Measurements from ENCODE around the gene TMEM200A.

GRCh38 chr6:130395164-130395563, 29.3 kb downstream of the TMEM200A start:
- TF ChIP-seq CTCF (IDR thresholded peaks at IDR 0.05) (no peak), POLR2A (IDR thresholded peaks at IDR 0.05) (no peak)

Data from vagina (tissue), 2 donors.